ENCODE data around the gene ADAM15.

DNA sequence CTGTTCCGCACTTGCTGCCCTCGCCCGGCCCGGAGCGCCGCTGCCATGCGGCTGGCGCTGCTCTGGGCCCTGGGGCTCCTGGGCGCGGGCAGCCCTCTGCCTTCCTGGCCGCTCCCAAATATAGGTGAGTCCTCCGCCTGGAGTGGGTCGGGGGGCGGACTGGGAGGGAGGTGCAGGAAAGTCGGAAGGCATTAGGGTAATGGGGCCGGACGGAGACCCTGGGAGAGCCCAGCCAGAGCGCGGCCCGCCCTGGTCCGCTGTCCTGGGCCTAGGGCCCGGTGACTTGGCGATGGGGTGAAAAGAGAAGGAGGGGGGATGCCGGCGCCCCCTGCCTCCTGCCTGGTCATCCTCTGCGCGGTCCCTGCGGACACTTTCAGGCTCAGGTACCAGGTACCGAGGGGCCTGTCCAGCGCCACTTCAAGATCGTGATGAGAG is 243 bp downstream of the ADAM15 start:
- TF ChIP-seq CTCF (IDR thresholded peaks at IDR 0.05) (no peak), POLR2A (IDR thresholded peaks at IDR 0.05) (peak in 2 of 4 donors; percentile 44 to 72)
